22Rv1 (cell line): ENCODE data around the gene NBPF3.
A peak's percentile ranks its signal among the peaks of the same experiment; 100 is the strongest.
"Not testable (repeated sequence)": the region's sequence is repeated elsewhere in the genome, so short reads cannot be mapped to it uniquely, and the experiment has no call there.

Source experiments
- H3K27ac ChIP-seq: fragments of 450-650 bp; 2 replicates; pipeline ENCODE4 v1.5.1; 2017
- CTCF ChIP-seq: fragments of 450-650 bp; IDR thresholded peaks from 2 replicates; pipeline ENCODE4 v1.5.1; 2017; ENCODE audit warnings: mild to moderate bottlenecking
- ZFX ChIP-seq: fragments of 450-650 bp; IDR thresholded peaks from 2 replicates; pipeline ENCODE4 v1.6.1; 2017; ENCODE audit warnings: antibody characterized with exemption, borderline replicate concordance

The NBPF3 gene

GRCh38 chr1:21428481-21429073 is 11.4 kb upstream of the NBPF3 start:
- not testable (repeated sequence) for H3K27ac ChIP-seq

- not testable (repeated sequence) for H3K27ac ChIP-seq
These were observed 10.7 kb upstream of the NBPF3 start for GRCh38 chr1:21429210-21429609.

DNA sequence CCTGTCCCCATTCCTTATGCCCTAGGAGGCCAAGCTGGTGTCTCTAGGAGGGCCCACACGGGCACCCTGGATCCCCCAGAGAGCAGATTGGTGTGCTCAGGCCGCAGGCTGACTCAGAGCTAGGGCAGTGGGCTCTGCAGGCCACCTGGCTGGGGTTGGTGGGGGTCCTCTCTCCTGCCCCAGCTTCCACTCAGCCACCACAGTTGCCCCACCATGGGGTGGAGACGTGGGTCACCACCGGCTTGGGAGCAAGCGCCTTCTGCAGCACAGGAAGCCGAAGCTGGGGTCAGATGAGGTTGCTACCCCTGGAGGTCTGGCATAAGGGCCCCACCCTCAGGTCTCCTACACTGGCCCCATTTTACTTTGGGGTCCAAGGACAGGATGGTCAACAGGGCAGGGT is 9.1 kb upstream of the NBPF3 start:
- H3K27ac ChIP-seq: not testable (repeated sequence)

GRCh38 chr1:21434394-21434793 is 5.5 kb upstream of the NBPF3 start:
- TF ChIP-seq ZFX (no peak), CTCF (no peak)
- no peak overlapping the region for H3K27ac ChIP-seq

- no peak overlapping the region for H3K27ac ChIP-seq
- no peak for TF ChIP-seq ZFX
- no peak for TF ChIP-seq CTCF
These were observed 4.1 kb upstream of the NBPF3 start for GRCh38 chr1:21435646-21436487.

GRCh38 chr1:21436488-21437340 is 3.2 kb upstream of the NBPF3 start:
- peak overlapping the region; percentile 37 for H3K27ac ChIP-seq
- TF ChIP-seq CTCF (no peak), ZFX (no peak)

- peak overlapping the region; percentile 37 for H3K27ac ChIP-seq
- TF ChIP-seq ZFX: no peak
- no peak for TF ChIP-seq CTCF
These were observed 2.6 kb upstream of the NBPF3 start for GRCh38 chr1:21437341-21437640.

GRCh38 chr1:21438646-21439312 is 1.2 kb upstream of the NBPF3 start:
- peak overlapping the region; percentile 71; the same call in 1 of the 2 replicates for H3K27ac ChIP-seq

- H3K27ac ChIP-seq: peak overlapping the region; percentile 71
- no peak for TF ChIP-seq CTCF
- TF ChIP-seq ZFX: no peak
These were observed 604 bp upstream of the NBPF3 start for GRCh38 chr1:21439345-21439720.

GRCh38 chr1:21440630-21441125 is 741 bp downstream of the NBPF3 start:
- not testable (repeated sequence) for H3K27ac ChIP-seq

DNA sequence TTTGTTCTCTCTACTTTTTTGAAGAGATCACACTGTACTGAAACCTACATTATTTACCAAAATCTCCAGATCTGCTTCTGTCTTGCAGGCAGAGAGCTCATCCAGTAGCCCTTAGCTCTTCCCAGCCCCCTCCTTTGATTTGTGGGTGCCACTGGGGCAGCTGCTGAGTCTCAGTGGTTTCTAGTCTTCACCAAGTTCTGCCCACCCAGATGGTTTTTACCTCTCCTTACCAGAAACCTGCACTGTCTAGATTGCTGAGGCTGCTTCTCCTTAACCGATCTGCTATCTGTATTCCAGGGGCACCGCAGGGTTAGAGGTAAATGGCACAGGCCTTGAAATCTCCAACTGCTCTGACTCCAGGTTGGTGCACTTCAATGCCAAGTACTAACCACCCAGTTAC is 6.7 kb downstream of the NBPF3 start:
- H3K27ac ChIP-seq: not testable (repeated sequence)
